Activated CD8-positive, alpha-beta memory T cell treated with anti-CD3 and anti-CD28 coated beads, Interleukin-2, amount 50 U/mL, for 1 hour (primary cell): ENCODE results near the gene CTNNA2.
"Not testable (repeated sequence)": the region's sequence is repeated elsewhere in the genome, so short reads cannot be mapped to it uniquely, and the experiment has no call there.

Source experiments
- DNase-seq: peaks from one replicate; pipeline ENCODE4 v3.0.0-alpha.2; 2020; ENCODE audit errors: extremely low read depth

Gene CTNNA2

GRCh38 chr2:80028584-80028983 is 515.7 kb downstream of the CTNNA2 start:
- no peak for DNase-seq

GRCh38 chr2:80030135-80030534 is 517.3 kb downstream of the CTNNA2 start:
- no peak for DNase-seq

GRCh38 chr2:80032684-80033083 is 519.8 kb downstream of the CTNNA2 start:
- DNase-seq = not testable (repeated sequence)

GRCh38 chr2:80035749-80036285 is 523.0 kb downstream of the CTNNA2 start:
- no peak for DNase-seq

GRCh38 chr2:80037310-80037709 is 524.5 kb downstream of the CTNNA2 start:
- no peak for DNase-seq

GRCh38 chr2:80040226-80040625 is 527.4 kb downstream of the CTNNA2 start:
- no peak for DNase-seq

GRCh38 chr2:80042635-80043034 is 529.8 kb downstream of the CTNNA2 start:
- no peak for DNase-seq

GRCh38 chr2:80048296-80048695 is 535.4 kb downstream of the CTNNA2 start:
- DNase-seq = no peak

GRCh38 chr2:80050246-80050645 is 537.4 kb downstream of the CTNNA2 start:
- no peak for DNase-seq

- no peak for DNase-seq
Measured at GRCh38 chr2:80053522-80054345, 540.9 kb downstream of the CTNNA2 start.

GRCh38 chr2:80054346-80054675 is 541.5 kb downstream of the CTNNA2 start:
- no peak for DNase-seq

- DNase-seq = no peak
Measured at GRCh38 chr2:80057956-80058355, 545.1 kb downstream of the CTNNA2 start.

- no peak for DNase-seq
Measured at GRCh38 chr2:80058562-80058961, 545.7 kb downstream of the CTNNA2 start.

GRCh38 chr2:80059447-80059846 is 546.6 kb downstream of the CTNNA2 start:
- no peak for DNase-seq

GRCh38 chr2:80061881-80062280 is 549.0 kb downstream of the CTNNA2 start:
- no peak for DNase-seq

GRCh38 chr2:80062298-80062697 is 549.4 kb downstream of the CTNNA2 start:
- DNase-seq = no peak

GRCh38 chr2:80068038-80068731 is 555.3 kb downstream of the CTNNA2 start:
- no peak for DNase-seq

GRCh38 chr2:80070587-80070986 is 557.7 kb downstream of the CTNNA2 start:
- no peak for DNase-seq

- no peak for DNase-seq
Measured at GRCh38 chr2:80071941-80072340, 559.1 kb downstream of the CTNNA2 start.

- no peak for DNase-seq
Measured at GRCh38 chr2:80073134-80073561, 560.3 kb downstream of the CTNNA2 start.

GRCh38 chr2:80074321-80075070 is 561.6 kb downstream of the CTNNA2 start:
- no peak for DNase-seq

GRCh38 chr2:80075719-80076118 is 562.9 kb downstream of the CTNNA2 start:
- no peak for DNase-seq
